ENCODE data around the gene CTNND2. TPM values are rescaled to one million over a fixed set of nuclear protein-coding genes. Genes with fewer than 3 reads are reported as not detected.

CTNND2 gene
- total RNA-seq, 1 donor = 1.9 TPM

DNA sequence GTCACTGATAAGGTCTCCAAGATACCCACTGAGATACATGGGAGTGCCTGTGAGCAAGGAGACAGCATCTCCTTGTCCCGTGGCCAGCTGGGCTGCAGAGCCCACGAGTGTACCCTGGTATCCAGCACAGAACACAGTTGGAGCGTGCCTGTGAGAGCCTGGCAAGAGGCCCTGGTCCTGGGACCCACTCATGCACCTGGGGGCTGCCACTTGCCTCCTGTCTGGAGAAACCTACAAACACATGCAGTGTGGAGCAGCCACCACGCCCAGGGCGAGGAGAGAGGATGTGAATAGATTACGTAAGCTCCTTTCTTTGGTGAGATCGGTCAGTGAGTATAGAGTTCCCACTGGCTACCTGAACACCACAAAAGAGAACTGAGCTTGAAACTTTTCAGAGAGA is 88.3 kb downstream of the CTNND2 start:
- no peak for DNase-seq (ENCODE audit: low read depth)
- TF ChIP-seq CTCF (IDR thresholded peaks at IDR 0.05; ENCODE audit: insufficient read depth, low read length) = no peak
- no peak overlapping the region for H3K4me3 ChIP-seq (ENCODE audit: low read depth, low read length)

DNA sequence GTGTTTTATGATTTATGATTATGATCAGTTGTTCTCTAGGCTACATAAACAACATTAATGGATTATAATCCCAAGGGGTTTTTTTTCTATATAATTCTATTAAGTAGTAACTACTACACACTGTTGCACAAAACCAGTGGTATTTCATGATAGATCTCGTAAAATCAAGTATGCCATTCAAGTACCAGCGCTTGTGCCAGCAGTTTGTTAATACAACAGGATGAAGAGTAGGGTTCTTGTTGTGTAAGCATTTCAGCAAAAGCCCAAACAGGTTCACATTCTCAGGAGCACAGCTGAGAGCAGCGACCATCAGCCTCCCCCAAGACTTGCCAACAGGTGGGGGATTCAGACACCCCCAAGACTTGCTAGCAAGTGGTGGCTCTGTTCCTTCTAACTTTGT is 88.8 kb downstream of the CTNND2 start:
- no peak for TF ChIP-seq CTCF (IDR thresholded peaks at IDR 0.05; ENCODE audit: insufficient read depth, low read length)
- DNase-seq (ENCODE audit: low read depth) = no peak
- no peak overlapping the region for H3K4me3 ChIP-seq (ENCODE audit: low read depth, low read length)

DNA sequence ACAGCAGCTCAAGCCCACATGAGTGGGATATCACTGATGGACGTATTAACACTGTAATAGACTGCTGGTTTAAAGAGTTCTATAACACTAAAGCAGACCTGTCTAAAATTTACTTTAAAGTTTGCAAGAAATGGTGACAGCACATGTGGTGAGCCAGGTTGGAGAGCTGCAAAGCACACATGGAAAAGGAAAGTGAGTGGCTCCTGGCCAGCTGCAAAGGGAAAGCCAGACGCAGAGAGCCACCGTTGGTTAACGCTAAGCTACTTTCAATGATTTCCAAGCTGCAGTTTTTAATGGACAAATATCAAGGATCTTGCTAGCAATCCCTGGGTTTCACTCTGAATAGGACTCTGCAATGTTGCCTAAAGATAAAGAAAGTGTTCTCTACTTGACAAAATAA is 89.9 kb downstream of the CTNND2 start:
- no peak for DNase-seq (ENCODE audit: low read depth)
- no peak overlapping the region for H3K4me3 ChIP-seq (ENCODE audit: low read depth, low read length)
- TF ChIP-seq CTCF (IDR thresholded peaks at IDR 0.05; ENCODE audit: insufficient read depth, low read length) = no peak

GRCh38 chr5:11809407-11809806 is 94.8 kb downstream of the CTNND2 start:
- no peak overlapping the region for H3K4me3 ChIP-seq (ENCODE audit: low read depth, low read length)
- no peak for TF ChIP-seq CTCF (IDR thresholded peaks at IDR 0.05; ENCODE audit: insufficient read depth, low read length)
- no peak for DNase-seq (ENCODE audit: low read depth)

DNA sequence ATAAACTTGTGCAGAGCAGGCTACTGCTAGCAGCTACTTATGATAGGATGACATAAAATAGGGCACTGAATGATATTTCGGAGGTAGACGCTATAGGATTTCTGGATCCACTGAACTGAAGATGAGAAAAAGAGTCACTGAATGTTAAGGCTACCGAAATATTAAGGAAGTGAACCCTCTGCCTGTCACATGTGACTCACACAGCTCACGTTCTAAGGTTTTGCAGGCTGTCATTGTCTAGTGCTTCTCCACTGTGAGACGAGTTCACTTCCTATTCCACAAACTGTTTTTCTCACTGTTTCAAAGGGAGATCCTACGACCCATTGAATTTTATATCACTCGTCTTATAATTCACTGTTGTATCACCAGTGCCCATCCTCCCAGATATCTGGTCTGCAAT is 100.8 kb downstream of the CTNND2 start:
- no peak for TF ChIP-seq CTCF (IDR thresholded peaks at IDR 0.05; ENCODE audit: insufficient read depth, low read length)
- DNase-seq (ENCODE audit: low read depth) = no peak
- no peak overlapping the region for H3K4me3 ChIP-seq (ENCODE audit: low read depth, low read length)

GRCh38 chr5:11801061-11801460 is 103.2 kb downstream of the CTNND2 start:
- no peak for DNase-seq (ENCODE audit: low read depth)
- TF ChIP-seq CTCF (IDR thresholded peaks at IDR 0.05; ENCODE audit: insufficient read depth, low read length) = no peak
- no peak overlapping the region for H3K4me3 ChIP-seq (ENCODE audit: low read depth, low read length)

- no peak for TF ChIP-seq CTCF (IDR thresholded peaks at IDR 0.05; ENCODE audit: insufficient read depth, low read length)
- H3K4me3 ChIP-seq (ENCODE audit: low read depth, low read length) = no peak overlapping the region
- no peak for DNase-seq (ENCODE audit: low read depth)
These were observed 107.1 kb downstream of the CTNND2 start for GRCh38 chr5:11797132-11797531.
